ENCODE data around the gene MUC3A. TPM values are rescaled to one million over a fixed set of nuclear protein-coding genes. Genes with fewer than 3 reads are reported as not detected.
A peak's percentile ranks its signal among the peaks of the same experiment; 100 is the strongest.
"Not testable (repeated sequence)": the region's sequence is repeated elsewhere in the genome, so short reads cannot be mapped to it uniquely, and the experiment has no call there.

Gene MUC3A
- total RNA-seq, 1 experiment from 2014 or later: not detected

DNA sequence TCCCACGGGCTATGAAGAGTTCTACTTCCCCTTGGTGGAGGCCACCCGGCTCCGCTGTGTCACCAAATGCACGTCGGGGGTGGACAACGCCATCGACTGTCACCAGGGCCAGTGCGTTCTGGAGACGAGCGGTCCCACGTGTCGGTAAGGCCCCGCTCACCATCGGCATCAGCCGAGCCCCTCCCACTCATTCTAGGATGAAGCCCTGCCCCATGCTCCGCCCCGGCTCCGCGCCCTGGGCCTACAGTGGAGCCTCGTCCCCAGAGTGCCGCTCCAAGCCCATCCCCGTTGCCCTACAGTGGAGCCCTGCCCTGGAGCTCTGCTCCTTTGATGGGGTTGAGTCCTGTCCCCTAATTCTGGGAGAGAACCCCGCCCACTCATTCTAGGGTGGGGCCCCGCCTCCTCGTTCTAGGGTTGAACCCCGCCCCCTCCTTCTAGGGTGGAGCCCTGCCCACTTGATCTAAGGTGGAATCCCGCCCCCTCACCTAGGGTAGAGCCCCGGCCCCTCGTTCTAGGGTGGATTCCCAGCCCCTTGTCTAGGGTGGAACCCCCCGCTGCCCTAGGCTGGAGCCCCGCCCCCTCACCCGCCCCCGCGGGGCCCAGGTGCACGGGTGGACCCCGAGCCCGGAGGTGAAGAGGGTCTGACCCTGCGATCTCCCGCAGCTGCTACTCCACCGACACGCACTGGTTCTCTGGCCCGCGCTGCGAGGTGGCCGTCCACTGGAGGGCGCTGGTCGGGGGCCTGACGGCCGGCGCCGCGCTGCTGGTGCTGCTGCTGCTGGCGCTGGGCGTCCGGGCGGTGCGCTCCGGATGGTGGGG is 16.6 kb downstream of the MUC3A start:
- peak; percentile 89 for DNase-seq (ENCODE audit: low read depth, low spot score)
- in situ Hi-C loops (cut with HindIII; ENCODE audit: low pct_unique_long_range_greater_than_20kb, low sequenced_read_pairs): no loop called here

DNA sequence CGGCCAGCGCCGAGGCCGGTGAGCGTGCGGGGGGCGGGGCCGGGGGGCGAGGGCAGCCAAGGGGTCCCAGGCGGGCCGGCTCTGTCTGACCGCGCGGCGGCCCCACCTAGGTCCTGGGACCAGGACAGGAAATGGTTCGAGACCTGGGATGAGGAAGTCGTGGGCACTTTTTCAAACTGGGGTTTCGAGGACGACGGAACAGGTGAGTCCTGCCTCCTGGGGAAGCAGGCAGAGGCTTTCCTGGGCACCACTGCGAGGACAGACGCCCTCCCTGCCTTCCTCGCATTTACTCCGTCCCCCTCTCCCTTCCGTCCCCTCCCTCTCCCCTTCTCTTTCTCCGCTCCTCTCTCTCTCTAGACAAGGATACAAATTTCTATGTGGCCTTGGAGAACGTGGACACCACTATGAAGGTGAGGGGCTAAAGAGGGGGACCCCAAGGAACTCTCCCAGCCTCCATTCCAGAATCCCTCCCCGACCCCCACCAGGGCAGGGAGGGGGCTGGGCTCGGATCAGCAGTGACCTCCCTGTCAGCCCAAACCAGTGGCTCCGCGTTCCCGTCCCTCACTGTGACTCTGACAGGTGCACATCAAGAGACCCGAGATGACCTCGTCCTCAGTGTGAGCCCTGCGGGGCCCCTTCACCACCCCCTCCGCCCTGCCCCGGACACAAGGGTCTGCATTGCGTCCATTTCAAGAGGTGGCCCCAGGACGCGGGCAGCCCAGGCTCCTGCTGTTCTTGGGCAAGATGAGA is 17.4 kb downstream of the MUC3A start:
- in situ Hi-C loops (cut with HindIII; ENCODE audit: low pct_unique_long_range_greater_than_20kb, low sequenced_read_pairs): no loop called here
- DNase-seq (ENCODE audit: low read depth, low spot score): no peak

DNA sequence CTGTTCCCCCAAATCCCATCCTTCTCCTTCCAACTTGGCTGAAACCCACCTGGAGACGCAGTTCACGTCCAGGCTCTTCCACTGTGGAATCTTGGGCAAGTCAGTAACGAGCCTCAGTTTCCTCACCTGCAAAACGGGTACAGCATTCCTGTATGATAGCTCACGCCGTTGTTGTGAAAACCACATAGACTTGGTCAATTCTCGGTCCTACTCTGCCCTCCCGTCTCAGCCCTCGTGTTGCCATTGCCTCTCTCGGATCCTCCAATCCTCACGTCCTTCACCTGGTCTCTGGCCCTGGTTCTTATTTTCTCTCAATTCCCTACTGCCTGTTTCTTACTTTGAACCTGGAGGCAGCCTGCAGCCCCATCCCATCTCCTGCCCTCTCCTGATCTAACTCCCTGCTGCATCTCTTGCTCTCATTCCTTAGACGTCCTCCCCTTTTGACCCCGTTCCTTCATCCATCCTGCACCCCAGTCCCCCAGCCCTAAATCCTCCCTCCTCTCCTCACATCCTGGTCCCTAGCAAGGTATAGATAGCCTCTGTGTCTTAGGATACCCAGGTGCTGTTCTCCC is 18.0 kb downstream of the MUC3A start:
- in situ Hi-C loops (cut with HindIII; ENCODE audit: low pct_unique_long_range_greater_than_20kb, low sequenced_read_pairs): no loop called here
- DNase-seq (ENCODE audit: low read depth, low spot score): no peak

DNA sequence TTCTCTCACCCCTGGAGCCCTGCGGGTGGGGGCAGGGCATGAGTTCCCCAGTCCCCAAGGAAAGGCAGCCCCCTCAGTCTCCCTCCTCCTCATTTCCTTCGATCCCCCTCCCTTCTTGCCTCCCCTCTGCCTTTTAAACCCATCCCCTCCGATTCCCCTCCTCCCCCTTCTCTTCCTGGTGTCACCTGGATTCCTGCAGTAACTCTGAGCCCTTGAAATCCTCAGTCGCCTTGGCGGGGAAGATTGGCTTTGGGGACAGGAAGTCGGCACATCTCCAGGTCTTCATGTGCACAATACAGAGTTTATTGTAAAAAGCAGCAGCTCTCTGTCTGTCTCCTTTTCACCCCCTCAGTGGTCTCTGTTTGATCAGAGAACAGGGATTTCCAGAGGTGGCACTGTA is 18.7 kb downstream of the MUC3A start:
- DNase-seq (ENCODE audit: low read depth, low spot score): no peak
- in situ Hi-C loops (cut with HindIII; ENCODE audit: low pct_unique_long_range_greater_than_20kb, low sequenced_read_pairs): no loop called here

DNA sequence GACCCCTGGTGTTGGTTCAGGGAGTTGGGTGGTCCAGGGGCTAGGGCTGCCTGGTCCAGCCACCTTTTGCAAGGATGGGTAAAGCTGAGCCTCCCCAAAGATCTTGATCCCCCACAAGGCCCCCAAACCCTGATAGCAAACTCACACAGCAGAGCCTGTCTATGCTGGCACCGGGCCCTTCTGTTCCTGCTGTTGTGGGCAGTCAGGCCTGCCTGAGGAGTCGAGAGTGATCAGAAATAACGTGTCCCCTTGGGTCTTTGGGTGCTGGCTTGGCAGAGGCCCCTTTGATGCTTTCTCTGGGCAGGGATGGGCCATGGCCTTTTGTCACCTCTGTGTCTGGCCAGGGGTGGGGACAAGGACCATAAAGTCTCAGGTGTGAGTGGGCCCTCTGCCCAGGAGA is 19.3 kb downstream of the MUC3A start:
- in situ Hi-C loops (cut with HindIII; ENCODE audit: low pct_unique_long_range_greater_than_20kb, low sequenced_read_pairs): no loop called here
- DNase-seq (ENCODE audit: low read depth, low spot score): no peak

DNA sequence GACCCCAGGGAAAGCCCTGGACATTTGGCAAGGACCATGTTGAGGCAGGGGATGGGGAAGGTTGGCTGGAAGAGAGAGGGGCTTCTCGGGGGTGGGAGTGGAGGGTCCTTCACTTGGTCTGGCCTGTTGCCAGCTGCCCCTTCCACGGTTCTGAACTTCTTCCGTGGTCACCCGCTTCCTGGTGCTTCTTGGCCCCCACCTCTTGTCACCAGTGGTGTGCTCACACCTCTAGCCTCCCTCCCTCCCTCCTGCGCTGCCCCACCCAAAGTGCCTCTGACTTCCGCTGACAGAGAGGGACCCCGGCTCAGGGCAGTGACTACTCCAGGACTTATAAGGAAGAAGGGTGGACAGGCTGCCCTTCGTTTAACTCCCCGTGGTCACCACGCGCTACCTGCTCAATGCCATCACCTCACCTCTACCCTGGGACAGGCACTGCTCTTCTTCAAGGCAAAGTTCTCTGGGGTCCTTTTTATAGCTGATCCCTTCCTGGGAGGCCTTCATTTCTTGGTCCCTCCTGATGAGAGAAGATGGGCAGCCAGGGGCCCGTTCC is 19.8 kb downstream of the MUC3A start, which contains the start of gene MUC12:
Gene MUC12, plus strand, starts transcription at position 500 of the 550 bp plus-strand sequence. CDS start 58 bp downstream, outside the sequence.
- DNase-seq (ENCODE audit: low read depth, low spot score): no peak
- in situ Hi-C loops (cut with HindIII; ENCODE audit: low pct_unique_long_range_greater_than_20kb, low sequenced_read_pairs): no loop called here

DNA sequence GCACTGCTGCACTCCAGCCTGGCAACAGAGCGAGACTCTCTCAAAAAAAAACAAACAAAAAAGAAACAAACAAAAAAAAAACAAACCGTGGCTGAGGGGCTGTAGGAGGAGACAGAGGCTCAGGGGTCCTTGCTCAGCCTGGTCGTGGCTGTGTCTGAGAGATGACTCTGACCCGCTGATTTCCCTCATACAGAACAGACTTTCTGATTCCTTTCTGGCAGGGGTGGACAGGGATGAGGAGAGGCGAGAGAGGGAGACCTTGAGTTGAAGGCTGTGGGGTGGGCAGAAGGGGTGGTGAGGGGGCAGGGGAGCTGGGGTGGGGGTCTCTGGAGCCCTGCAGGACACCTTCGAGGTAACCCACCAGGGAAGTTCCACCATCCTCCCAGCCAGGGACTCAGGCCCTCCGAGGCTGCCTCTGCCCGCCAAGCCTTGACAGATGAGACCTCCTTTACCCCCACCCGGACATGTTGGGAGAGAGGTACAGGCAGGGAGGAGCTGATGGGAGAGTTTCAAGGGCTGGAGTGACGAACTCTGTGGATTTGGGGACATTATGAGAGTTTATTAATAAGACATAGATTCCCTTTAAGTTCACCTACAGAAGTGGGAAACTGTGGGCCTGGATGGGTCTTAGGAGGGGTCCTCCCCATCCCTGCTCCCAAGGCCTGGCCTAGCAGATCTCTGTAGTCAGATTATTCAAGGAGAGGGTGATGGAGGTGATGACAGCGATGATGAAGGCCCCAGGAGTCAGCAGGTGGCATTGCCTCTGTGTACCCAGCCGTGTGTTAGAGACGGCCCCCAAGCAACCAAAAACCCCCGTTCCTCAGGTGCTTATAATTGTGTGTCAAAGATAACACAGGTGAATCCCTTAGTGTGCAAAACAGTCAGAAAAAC is 22.0 kb downstream of the MUC3A start:
- DNase-seq (ENCODE audit: low read depth, low spot score): no peak
- in situ Hi-C loops (cut with HindIII; ENCODE audit: low pct_unique_long_range_greater_than_20kb, low sequenced_read_pairs): no loop called here

DNA sequence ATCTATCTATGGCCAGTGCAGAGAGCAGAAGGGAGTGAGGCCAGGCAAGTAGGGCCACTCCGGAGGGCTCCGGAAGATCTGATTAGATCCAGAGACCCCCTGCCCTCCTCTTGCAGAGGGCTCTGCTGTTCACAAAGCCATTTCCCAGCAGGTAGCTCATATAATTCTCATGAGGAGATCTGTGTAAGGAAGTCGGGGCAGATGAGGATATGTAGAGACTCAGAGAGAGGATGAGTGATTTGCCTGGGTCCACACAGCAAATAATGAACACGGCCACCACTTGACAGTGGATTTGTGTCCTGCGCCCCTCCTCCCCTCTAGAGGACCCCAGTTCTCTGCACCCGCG is 22.6 kb downstream of the MUC3A start:
- in situ Hi-C loops (cut with HindIII; ENCODE audit: low pct_unique_long_range_greater_than_20kb, low sequenced_read_pairs): no loop called here
- DNase-seq (ENCODE audit: low read depth, low spot score): no peak

DNA sequence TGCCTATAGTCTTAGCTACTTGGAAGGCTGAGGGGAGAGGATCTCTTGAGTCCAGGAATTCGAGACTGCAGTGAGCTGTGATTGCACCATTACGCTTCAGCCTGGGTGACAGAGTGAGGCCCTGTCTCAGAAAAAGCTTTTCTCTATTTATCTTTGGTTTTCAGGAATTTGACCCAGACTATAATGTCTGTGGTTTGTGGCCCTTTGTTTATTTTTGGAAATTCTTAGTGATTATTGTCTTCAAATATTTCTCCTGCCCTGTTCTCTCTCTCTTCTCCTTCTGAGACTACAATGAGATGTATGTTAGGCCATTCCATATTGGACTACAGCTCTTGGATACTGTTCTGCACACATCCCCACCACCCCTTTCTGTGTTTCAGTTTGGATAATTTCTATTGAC is 24.7 kb downstream of the MUC3A start:
- DNase-seq (ENCODE audit: low read depth, low spot score): no peak
- in situ Hi-C loops (cut with HindIII; ENCODE audit: low pct_unique_long_range_greater_than_20kb, low sequenced_read_pairs): no loop called here

DNA sequence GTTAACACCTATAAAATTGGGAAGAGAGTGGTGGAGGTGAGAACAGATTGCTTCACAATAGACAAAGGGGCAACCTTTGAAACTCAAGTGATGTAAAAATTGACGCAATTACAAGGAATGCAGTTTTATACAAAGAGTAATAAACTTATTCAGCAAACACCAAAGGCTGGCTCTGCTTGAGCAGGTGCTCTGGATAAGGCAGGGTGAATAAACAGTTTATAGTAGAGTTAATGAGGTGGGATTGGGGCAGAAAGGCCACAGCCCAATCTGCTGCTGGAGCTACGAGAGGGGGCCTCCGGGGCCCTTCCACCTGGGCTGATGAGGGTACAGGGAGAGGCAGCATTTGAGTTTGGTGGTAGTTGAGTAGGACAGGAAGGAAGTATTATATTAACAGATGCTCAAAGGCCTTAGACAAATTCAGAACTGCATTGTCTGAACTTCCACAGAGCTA is 26.1 kb downstream of the MUC3A start:
- in situ Hi-C loops (cut with HindIII; ENCODE audit: low pct_unique_long_range_greater_than_20kb, low sequenced_read_pairs): no loop called here
- no peak for DNase-seq (ENCODE audit: low read depth, low spot score)

DNA sequence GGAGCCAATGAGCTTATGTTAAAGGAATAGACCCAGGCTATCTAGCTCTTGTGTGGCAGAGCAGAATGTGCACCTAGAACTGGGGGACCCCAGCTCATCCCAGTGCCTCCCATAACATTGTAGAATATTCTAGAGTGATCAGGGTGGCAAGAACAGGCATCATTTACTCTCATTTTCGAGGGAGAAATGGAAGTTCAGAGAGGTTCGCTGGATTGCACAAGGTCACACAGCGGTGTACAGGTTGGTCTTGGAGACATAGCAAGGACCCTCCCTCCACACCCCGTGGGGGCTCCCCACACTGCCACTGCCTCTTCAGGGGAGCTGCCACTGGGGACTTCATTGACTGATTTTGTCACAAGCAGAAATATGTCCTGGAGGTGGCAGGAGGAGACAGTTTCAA is 29.0 kb downstream of the MUC3A start:
- DNase-seq (ENCODE audit: low read depth, low spot score): no peak
- in situ Hi-C loops (cut with HindIII; ENCODE audit: low pct_unique_long_range_greater_than_20kb, low sequenced_read_pairs): no loop called here

DNA sequence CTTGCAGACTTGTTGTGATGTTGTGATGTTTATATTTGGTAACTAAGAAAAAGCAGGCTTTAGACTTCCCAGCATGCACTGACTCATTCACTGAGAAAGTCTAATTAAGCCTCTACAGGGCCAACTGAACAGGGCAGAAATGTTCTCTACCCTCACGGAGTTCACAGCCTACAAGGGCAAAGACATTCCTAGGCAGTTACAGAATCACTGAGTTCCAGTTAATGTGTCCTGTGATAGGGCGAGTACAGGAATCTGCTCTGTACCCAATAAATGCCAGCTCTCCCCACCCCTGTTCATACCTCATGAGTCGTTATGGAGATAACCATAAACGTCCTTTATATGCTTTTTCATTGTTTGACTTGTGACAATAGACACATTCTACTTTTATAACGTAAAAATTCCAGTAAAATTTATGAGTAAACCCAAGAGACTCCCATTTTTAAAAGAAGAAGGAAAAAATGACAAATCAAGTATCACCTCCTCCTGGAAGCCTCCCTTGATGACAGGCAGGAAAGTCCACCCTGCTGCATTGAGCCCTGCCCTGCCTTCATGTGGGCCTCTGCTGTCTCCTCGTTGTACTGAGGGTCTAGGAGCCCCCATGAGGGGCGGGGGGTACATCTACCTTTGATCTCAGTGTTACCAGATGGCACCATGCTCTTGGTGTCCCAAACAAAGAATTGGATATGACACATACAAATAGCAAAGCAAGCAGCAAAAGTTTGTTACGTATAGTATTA is 34.3 kb downstream of the MUC3A start:
- no peak for DNase-seq (ENCODE audit: low read depth, low spot score)
- in situ Hi-C loops (cut with HindIII; ENCODE audit: low pct_unique_long_range_greater_than_20kb, low sequenced_read_pairs): no loop called here

DNA sequence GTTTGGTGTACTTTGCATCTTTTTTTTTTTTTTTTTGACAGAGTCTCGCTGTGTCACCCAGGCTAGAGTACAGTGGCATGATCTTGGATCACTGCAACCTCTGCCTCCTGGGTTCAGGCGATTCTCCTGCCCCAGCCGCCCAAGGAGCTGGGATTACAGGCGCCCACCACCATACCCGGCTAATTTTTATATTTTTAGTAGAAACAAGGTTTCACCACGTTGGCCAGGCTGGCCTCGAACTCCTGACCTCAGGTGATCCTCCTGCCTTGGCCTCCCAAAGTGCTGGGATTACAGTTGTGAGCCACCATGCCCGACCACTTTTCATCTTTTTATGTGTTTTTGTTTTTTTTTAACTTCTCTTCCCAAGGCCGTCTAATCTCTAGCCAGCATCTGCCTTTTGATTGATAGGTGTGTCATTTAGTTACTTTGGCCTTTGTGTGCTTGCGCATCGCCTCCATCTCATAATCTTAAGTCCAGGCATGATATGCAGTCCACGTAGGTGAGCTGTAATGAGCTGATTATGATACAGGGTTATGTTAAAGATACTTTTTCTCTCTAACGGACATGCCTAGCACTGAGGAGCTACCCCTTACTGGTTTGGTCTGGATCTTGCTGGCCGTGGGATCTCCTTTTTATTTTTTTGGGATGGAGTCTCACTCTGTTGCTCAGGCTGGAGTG is 35.0 kb downstream of the MUC3A start:
- in situ Hi-C loops (cut with HindIII; ENCODE audit: low pct_unique_long_range_greater_than_20kb, low sequenced_read_pairs); DNase-seq (ENCODE audit: low read depth, low spot score): not testable (repeated sequence)

DNA sequence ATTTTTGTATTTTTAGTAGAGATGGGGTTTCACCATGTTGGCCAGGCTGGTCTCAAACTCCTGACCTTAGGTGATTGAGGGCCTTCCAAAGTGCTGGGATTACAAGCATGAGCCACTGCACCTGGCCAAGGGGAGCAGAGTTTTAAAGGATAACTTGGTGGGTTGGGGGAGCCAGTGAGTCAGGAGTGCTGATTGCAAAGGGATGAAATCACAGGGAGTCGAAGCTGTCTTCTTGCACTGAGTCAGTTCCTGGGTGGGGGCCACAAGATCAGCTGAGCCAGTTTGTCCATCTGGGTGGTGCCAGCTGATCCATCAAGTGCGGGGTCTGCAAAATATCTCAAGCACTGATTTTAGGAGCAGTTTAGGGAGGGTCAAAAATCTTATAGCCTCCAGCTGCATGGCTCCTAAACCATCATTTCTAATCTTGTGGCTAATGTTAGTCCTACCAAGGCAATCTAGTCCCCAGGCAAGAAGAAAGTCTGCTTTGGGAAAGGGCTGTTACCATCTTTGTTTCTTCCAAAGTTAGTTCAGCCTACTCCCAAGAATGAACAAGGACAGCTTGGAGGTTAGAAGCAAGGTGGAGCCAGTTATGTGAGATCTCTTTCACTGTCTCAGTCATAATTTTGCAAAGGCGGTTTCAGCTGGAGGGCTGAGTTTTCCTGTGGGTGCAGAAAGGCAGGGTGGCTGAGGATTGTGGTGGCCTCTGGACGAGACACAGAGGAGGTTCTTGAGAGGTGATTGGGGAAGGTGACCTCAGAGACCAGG is 35.9 kb downstream of the MUC3A start:
- in situ Hi-C loops (cut with HindIII; ENCODE audit: low pct_unique_long_range_greater_than_20kb, low sequenced_read_pairs); DNase-seq (ENCODE audit: low read depth, low spot score): not testable (repeated sequence)

DNA sequence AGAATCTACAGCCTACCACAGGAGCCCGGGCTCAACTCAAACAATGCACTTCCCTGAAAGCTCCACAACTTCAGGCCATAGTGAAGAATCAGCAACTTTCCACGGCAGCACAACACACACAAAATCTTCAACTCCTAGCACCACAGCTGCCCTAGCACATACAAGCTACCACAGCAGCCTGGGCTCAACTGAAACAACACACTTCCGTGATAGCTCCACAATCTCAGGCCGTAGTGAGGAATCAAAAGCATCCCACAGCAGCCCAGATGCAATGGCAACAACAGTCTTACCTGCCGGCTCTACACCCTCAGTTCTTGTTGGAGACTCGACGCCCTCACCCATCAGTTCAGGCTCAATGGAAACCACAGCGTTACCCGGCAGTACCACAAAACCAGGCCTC is 42.3 kb downstream of the MUC3A start:
- no peak for DNase-seq (ENCODE audit: low read depth, low spot score)
- in situ Hi-C loops (cut with HindIII; ENCODE audit: low pct_unique_long_range_greater_than_20kb, low sequenced_read_pairs): no loop called here

DNA sequence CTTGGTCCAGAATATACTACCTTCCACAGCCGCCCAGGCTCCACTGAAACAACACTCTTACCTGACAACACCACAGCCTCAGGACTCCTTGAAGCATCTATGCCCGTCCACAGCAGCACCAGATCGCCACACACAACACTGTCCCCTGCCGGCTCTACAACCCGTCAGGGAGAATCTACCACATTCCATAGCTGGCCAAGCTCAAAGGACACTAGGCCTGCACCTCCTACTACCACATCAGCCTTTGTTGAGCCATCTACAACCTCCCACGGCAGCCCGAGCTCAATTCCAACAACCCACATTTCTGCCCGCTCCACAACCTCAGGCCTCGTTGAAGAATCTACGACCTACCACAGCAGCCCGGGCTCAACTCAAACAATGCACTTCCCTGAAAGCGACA is 42.9 kb downstream of the MUC3A start:
- DNase-seq (ENCODE audit: low read depth, low spot score); in situ Hi-C loops (cut with HindIII; ENCODE audit: low pct_unique_long_range_greater_than_20kb, low sequenced_read_pairs): not testable (repeated sequence)

Measured in SK-MEL-5 (cell line).